ENCODE measurements around the gene AVP.

The AVP gene

DNA sequence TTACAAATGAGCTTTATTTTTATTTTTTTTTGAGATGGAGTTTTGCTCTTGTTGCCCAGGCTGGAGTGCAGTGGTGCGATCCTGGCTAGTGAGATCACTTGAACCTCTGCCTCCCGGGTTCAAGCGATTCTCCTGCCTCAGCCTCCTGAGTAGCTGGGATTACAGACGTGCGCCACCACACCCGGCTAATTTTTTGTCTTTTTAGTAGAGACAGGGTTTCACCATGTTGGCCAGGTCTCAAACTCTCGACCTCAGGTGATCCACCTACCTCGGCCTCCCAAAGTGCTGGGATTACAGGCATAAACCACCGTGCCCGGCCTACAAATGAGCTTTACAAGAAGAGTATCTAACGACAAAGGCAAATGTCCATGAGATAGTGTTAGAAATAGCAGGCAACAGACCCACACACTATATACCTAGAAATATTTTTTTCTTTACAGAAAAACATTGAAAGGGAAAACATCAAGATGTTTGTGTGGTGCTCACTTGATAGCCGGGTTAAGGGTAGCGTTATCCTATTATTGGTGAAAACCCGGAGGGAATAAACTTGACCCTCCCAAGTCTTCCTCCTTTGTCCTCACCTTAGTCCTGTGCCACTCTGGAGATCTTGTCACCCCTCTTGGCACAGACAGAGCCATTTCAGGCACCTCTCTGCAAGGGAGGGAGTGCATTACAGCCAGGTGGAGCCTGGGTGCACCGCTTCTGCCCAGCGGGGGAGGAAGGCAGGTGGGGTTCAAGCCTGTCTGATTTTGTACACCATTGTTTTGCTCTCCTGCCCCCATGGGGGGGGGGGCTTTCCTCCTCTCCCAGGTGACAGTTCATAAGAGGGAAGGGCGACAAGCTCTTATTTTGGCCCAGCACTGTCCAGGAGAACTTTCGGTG is 21.0 kb upstream of the AVP start:
- H3K4me3 ChIP-seq (ENCODE audit: low read depth, low read length) = no peak overlapping the region
- no peaks in the 10 kb centered on the region for H3K9me3 ChIP-seq (ENCODE audit: severe bottlenecking)
- no peak overlapping the region for H3K27ac ChIP-seq
- H3K36me3 ChIP-seq = no peaks in the 10 kb centered on the region
- H3K27me3 ChIP-seq (ENCODE audit: insufficient read depth, low read depth, severe bottlenecking) = no peaks in the 10 kb centered on the region
- TF ChIP-seq, protein P1, sequence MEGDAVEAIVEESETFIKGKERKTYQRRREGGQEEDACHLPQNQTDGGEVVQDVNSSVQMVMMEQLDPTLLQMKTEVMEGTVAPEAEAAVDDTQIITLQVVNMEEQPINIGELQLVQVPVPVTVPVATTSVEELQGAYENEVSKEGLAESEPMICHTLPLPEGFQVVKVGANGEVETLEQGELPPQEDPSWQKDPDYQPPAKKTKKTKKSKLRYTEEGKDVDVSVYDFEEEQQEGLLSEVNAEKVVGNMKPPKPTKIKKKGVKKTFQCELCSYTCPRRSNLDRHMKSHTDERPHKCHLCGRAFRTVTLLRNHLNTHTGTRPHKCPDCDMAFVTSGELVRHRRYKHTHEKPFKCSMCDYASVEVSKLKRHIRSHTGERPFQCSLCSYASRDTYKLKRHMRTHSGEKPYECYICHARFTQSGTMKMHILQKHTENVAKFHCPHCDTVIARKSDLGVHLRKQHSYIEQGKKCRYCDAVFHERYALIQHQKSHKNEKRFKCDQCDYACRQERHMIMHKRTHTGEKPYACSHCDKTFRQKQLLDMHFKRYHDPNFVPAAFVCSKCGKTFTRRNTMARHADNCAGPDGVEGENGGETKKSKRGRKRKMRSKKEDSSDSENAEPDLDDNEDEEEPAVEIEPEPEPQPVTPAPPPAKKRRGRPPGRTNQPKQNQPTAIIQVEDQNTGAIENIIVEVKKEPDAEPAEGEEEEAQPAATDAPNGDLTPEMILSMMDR (IDR thresholded peaks at IDR 0.05; ENCODE audit: low read depth, low read length) = no peak
- DNase-seq = no peak

DNA sequence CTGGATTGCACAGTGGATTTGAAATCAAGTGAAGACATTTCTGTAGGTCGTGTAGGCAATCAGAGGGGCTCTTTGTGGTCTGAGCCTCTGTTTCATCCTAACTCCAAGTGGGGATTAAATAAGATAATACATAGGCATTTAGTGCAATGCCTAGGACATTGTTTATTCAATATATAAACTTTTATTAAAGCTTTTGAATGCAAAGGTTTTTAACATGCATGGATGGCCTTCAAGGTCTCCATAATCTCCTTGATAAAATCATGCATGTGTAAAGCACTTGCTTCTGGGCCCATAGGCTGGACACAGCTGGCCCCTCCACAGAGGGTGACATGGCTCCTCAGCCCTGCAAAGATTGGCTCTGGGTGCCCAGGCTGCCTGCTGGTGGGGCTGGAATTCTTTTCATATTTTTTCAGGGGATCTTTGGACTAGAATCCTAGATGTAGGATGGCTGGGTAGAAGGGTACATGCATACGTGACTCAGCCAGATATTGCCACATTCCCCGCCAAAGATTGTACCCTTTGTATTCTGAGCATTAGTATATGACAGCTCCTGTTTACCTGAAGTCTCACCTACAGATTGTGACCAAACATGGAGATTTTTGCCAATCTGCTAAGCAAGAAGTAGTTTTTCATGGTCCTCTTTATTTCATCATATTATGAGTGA is 19.0 kb upstream of the AVP start:
- TF ChIP-seq, protein P1 (IDR thresholded peaks at IDR 0.05; ENCODE audit: low read depth, low read length) = no peak
- no peak overlapping the region for H3K4me3 ChIP-seq (ENCODE audit: low read depth, low read length)
- H3K36me3 ChIP-seq = no peaks in the 10 kb centered on the region
- no peaks in the 10 kb centered on the region for H3K27me3 ChIP-seq (ENCODE audit: insufficient read depth, low read depth, severe bottlenecking)
- H3K27ac ChIP-seq = no peak overlapping the region
- H3K9me3 ChIP-seq (ENCODE audit: severe bottlenecking) = no peaks in the 10 kb centered on the region
- no peak for DNase-seq

DNA sequence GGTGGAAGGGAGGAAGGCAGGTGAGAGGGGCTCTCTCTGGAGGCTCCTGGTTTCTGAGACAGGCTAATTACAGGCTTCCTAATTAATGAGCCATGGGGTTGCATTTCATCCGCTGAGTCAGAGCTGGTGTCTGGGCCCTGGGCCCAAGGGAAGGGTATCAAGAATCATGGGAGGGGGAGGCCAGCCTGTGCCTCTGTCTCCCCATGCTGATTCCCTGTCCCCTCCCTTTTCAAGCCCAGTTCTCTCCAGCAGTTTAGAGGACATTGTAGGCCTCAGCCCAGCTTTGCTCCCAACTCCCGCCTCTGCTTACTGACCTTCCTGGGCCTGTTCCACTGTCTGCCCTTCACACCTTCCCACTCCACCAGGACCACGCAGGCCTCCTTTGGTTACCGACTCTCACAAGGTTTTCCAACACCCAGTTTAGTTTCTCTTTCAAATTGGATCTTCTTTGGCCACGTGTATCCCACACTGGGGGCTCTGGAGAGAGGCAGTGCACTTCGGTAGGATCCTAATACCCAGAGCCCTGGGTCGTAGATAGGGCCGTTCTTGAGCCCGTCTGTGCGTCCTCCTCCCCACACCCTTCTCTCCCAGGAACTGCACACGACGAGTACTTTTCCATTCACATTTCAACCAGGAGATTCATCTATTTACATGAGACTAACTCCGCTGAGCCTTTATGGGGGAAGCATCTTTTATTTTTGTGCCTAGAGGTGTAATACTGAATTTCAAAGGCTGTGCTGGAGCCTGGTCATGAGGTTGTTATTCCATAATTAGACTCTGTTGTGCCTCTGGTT is 18.2 kb upstream of the AVP start:
- DNase-seq = no peak
- H3K27me3 ChIP-seq (ENCODE audit: insufficient read depth, low read depth, severe bottlenecking) = no peaks in the 10 kb centered on the region
- no peaks in the 10 kb centered on the region for H3K9me3 ChIP-seq (ENCODE audit: severe bottlenecking)
- no peak overlapping the region for H3K27ac ChIP-seq
- no peak overlapping the region for H3K4me3 ChIP-seq (ENCODE audit: low read depth, low read length)
- H3K36me3 ChIP-seq = no peaks in the 10 kb centered on the region
- TF ChIP-seq, protein P1 (IDR thresholded peaks at IDR 0.05; ENCODE audit: low read depth, low read length) = no peak

DNA sequence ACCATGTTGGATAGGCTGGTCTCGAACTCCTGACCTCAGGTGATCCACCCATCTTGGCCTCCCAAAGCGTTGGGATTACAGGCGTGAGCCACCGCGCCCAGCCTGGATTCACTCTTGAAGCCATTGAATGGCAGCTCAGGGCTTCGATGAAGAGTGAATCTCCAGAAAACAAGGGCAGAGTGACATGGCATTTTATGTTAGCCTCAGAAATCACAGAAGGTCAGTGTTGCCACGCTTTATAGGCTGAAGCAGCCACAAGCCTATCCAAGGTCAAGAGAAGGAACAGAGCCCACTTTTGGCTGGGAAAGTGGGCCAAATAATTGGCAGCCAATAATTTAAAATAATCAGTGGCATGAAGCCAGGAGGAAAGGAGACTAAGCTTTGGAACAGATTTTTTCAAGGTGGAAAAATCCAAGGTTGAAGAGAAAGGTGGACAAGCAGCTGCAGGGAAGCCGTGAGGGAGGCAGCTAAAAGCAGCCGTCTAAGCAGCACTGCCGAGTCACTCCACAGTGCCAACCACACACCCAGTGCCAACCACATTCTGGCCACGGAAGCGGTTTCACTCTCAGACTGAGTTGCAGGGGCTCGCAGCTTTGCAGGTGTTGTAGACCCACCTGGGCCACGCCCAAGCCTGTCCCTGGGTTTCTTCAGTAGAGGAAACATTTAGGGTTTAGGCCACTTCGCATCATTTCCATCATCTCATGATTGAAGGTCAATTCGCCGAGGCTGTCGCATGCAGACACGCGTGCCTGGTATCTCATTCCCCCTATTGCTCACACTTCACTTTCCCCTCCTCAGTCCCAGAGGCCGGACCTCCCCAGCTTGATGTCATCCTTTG is 17.4 kb upstream of the AVP start:
- H3K27me3 ChIP-seq (ENCODE audit: insufficient read depth, low read depth, severe bottlenecking) = no peaks in the 10 kb centered on the region
- H3K4me3 ChIP-seq (ENCODE audit: low read depth, low read length) = no peak overlapping the region
- no peak overlapping the region for H3K27ac ChIP-seq
- no peak for DNase-seq
- no peaks in the 10 kb centered on the region for H3K9me3 ChIP-seq (ENCODE audit: severe bottlenecking)
- no peaks in the 10 kb centered on the region for H3K36me3 ChIP-seq
- TF ChIP-seq, protein P1 (IDR thresholded peaks at IDR 0.05; ENCODE audit: low read depth, low read length) = no peak

DNA sequence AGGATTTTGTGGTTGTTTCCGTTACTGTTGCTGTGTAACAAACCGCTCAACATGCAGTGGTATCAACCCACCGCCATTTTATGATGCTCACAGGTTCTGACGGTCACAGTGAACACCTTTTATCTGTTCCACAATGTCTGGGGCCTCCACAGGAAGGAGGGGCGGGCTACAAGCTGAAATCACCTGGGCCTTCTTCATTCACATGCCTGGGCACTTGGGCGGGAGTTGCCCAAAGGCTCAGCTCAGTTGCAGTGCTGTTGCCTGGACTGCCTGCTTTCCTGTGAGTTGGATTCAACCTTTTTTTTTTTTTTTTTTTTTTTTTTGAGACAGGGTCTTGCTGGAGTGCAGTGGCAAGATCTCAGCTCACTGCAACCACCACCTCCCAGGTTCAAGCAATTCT is 16.7 kb upstream of the AVP start:
- TF ChIP-seq, protein P1 (IDR thresholded peaks at IDR 0.05; ENCODE audit: low read depth, low read length) = no peak
- no peak for DNase-seq
- H3K36me3 ChIP-seq = no peaks in the 10 kb centered on the region
- H3K27ac ChIP-seq = no peak overlapping the region
- H3K27me3 ChIP-seq (ENCODE audit: insufficient read depth, low read depth, severe bottlenecking) = no peaks in the 10 kb centered on the region
- no peak overlapping the region for H3K4me3 ChIP-seq (ENCODE audit: low read depth, low read length)
- H3K9me3 ChIP-seq (ENCODE audit: severe bottlenecking) = no peaks in the 10 kb centered on the region
